ENCODE data around the gene EMID1. TPM values are rescaled to one million over a fixed set of nuclear protein-coding genes. Genes with fewer than 3 reads are reported as not detected.

The EMID1 gene
- total RNA-seq, 2 donors from 2014 or later: 0.14 TPM; not detected in 1

DNA sequence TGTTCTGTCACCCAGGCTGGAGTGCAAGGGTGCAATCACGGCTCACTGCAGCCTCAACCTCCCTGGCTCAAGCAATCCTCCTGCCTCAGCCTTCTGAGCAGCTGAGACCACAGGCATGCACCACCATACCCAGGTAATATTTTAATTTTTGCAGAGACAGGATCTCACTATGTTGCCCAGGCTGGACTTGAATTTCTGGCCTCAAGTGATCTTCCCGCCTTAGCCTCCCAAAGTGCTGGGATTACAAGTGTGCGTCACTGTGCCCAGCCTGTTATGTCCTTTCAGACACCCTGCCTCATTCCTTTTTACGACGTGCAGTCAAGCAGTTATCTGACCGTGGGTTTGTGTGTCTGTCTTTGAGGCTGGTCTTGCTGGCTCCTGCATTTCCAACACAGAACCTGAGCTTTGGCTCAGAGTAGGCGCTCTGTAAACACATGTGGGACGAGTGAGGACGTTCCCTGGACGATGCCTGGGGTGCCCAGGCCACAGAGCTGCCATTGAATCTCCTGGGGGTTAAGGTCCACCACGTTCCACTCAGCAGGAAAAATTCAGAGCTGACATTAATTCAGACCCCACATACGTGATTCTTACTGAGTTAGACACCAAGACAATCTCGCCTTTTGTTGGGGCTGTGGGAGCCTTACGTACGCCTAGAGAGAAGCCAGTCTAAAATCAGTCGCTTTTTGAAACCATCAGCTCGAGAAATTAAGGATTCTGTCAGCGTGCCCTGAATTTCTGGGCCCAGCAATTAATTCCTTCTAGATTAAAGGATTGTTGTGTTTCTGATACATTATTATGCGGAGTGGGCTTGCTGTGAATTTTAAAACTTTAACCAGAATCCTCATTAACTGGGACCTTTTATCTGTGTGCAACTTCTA, 21.5 kb upstream of the EMID1 start:
- no peaks in the 10 kb centered on the region for H3K9me3 Mint-ChIP-seq
- no peaks in the 10 kb centered on the region for H3K36me3 Mint-ChIP-seq (ENCODE audit: insufficient read depth in 2 of 2)
- DNase-seq (no peak), ATAC-seq (replicated peaks in 1 of 2) (no peak)
- no peaks in the 10 kb centered on the region for H3K4me1 Mint-ChIP-seq (ENCODE audit: low read depth)
- H3K27ac Mint-ChIP-seq: no peak overlapping the region
- no peaks in the 10 kb centered on the region for H3K27me3 Mint-ChIP-seq (ENCODE audit: low read depth)
- H3K4me3 Mint-ChIP-seq: no peak overlapping the region

DNA sequence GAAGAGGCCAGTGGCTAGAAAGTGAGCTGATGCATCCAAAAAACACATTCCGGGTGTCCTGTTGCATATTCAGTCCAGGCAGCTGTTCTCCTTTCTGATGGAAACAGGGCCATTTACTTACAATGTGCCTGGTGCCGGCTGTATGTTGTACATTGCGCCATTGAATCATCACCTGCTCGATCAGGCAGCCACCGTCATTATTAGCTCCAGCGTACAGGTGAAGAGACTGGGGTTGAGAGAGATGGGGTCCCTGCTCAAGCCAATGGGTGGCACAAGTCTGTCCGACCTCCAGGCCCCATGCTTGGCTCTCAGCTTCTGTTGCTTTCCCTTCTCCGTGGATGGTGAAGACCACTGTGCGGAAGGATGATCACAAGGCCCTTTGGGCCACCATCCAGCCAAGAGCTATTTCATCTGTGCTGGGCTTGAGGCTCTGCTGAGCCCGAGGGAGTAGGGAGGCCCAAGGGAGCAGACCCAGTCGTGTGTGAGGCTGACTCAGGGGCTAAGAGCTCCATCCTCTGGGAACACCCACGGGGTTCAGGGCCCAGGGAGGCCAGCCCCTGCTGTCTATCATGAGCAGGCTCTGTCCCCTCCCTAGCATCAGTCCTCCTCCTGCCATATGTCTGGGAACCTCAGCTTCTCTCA, 20.7 kb upstream of the EMID1 start:
- no peaks in the 10 kb centered on the region for H3K36me3 Mint-ChIP-seq (ENCODE audit: insufficient read depth in 2 of 2)
- no peak for ATAC-seq (replicated peaks in 1 of 2)
- DNase-seq: no peak
- H3K27ac Mint-ChIP-seq: no peak overlapping the region
- H3K9me3 Mint-ChIP-seq: no peaks in the 10 kb centered on the region
- no peak overlapping the region for H3K4me3 Mint-ChIP-seq
- peaks cover 3% of the 10 kb centered on the region for H3K27me3 Mint-ChIP-seq (ENCODE audit: low read depth)
- no peaks in the 10 kb centered on the region for H3K4me1 Mint-ChIP-seq (ENCODE audit: low read depth)

- DNase-seq (no peak), ATAC-seq (replicated peaks in 1 of 2) (no peak)
- Mint-ChIP-seq H3K36me3 (ENCODE audit: insufficient read depth in 2 of 2) (no peaks in the 10 kb centered on the region), H3K27me3 (ENCODE audit: low read depth) (peaks cover 8% of the 10 kb centered on the region), H3K9me3 (no peaks in the 10 kb centered on the region), H3K4me1 (ENCODE audit: low read depth) (no peaks in the 10 kb centered on the region), H3K4me3 (no peak overlapping the region), H3K27ac (no peak overlapping the region)
Measured at GRCh38 chr22:29186302-29186701, 19.4 kb upstream of the EMID1 start.

- ATAC-seq (replicated peaks in 1 of 2): no peak
- DNase-seq: no peak
- Mint-ChIP-seq H3K4me3 (no peak overlapping the region), H3K4me1 (ENCODE audit: low read depth) (no peaks in the 10 kb centered on the region), H3K36me3 (ENCODE audit: insufficient read depth in 2 of 2) (no peaks in the 10 kb centered on the region), H3K27me3 (ENCODE audit: low read depth) (peaks cover 8% of the 10 kb centered on the region), H3K9me3 (no peaks in the 10 kb centered on the region), H3K27ac (no peak overlapping the region)
Measured at GRCh38 chr22:29187831-29188230, 17.9 kb upstream of the EMID1 start.

DNA sequence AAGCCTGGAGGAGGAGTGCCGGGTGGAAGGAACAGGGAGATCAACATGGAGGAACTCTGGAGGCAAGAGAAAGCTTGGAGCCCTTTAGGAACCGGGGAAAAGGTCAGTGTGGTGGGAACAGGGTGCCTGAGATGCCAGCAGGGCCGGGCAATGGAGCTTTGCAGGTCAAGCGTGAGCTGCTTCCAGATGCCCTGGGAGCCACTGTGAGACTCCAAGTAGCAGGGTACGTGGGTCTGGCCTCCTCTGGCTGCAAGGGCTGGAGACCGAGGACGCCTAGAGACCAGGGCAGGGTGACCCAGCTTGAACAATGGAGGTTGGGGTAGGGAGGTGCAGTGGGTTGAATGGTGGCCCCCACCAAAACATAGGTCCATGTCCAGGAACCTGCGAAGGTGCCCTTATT, 15.6 kb upstream of the EMID1 start:
- Mint-ChIP-seq H3K36me3 (ENCODE audit: insufficient read depth in 2 of 2) (peaks cover 2% of the 10 kb centered on the region in 2 donors), H3K27ac (no peak overlapping the region), H3K27me3 (ENCODE audit: low read depth) (peaks cover 10% of the 10 kb centered on the region), H3K4me1 (ENCODE audit: low read depth) (no peaks in the 10 kb centered on the region), H3K9me3 (peaks cover 0 to 1% of the 10 kb centered on the region in 2 donors), H3K4me3 (no peak overlapping the region)
- no peak for ATAC-seq (replicated peaks in 1 of 2)
- no peak for DNase-seq

- Mint-ChIP-seq H3K27ac (no peak overlapping the region), H3K4me1 (ENCODE audit: low read depth) (no peaks in the 10 kb centered on the region), H3K36me3 (ENCODE audit: insufficient read depth in 2 of 2) (peaks cover 2 to 3% of the 10 kb centered on the region in 2 donors), H3K27me3 (ENCODE audit: low read depth) (peaks cover 13% of the 10 kb centered on the region), H3K9me3 (peaks cover 0 to 1% of the 10 kb centered on the region in 2 donors), H3K4me3 (no peak overlapping the region)
- DNase-seq (no peak), ATAC-seq (replicated peaks in 1 of 2) (no peak)
Measured at GRCh38 chr22:29190918-29191317, 14.8 kb upstream of the EMID1 start.

DNA sequence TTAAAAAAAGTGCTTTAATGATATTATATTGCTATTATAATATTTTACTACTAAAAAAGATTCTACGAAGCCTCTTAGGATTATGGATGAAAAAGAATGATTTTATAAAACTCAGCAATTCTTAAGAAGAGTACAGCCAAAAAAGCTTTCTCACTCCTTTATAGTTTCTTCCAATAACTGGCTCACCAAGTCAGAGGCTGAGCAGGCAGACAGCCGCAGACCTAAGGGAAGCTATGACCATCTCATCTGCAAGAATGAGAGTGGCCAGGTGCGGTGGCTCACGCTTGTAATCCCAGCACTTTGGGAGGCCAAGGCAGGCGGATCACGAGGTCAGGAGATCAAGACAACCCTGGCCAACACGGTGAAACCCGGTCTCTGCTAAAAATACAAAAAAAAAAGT, 12.7 kb upstream of the EMID1 start:
- Mint-ChIP-seq H3K9me3 (peaks cover 0 to 1% of the 10 kb centered on the region in 2 donors), H3K27me3 (ENCODE audit: low read depth) (peaks cover 18% of the 10 kb centered on the region), H3K4me1 (ENCODE audit: low read depth) (no peaks in the 10 kb centered on the region), H3K36me3 (ENCODE audit: insufficient read depth in 2 of 2) (peaks cover 2 to 3% of the 10 kb centered on the region in 2 donors), H3K27ac (no peak overlapping the region), H3K4me3 (no peak overlapping the region)
- ATAC-seq (replicated peaks in 1 of 2) (no peak), DNase-seq (no peak)

DNA sequence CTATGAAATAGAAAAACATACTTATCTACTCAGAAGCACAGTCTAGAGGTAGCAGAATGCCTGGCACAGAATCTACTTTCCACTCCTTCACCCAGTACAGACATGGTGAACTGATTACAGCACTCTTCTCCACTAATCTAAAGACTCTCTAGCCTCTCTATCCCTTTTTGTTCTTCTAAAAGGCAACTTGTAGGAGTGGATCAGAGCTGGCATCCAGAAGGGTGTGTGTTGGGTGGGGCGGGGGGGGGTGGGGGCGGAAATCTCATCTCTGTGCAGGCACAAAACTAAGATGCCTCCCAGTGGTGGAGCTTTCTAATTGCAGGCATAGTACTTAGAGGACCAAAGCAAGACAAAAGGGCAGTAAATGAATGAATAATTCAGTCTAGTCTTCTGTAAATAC, 11.5 kb upstream of the EMID1 start:
- Mint-ChIP-seq H3K4me1 (ENCODE audit: low read depth) (no peaks in the 10 kb centered on the region), H3K27ac (no peak overlapping the region), H3K27me3 (ENCODE audit: low read depth) (peaks cover 21% of the 10 kb centered on the region), H3K4me3 (no peak overlapping the region), H3K9me3 (peaks cover 0 to 1% of the 10 kb centered on the region in 2 donors), H3K36me3 (ENCODE audit: insufficient read depth in 2 of 2) (peaks cover 2 to 3% of the 10 kb centered on the region in 2 donors)
- ATAC-seq (replicated peaks in 1 of 2) (no peak), DNase-seq (no peak)

DNA sequence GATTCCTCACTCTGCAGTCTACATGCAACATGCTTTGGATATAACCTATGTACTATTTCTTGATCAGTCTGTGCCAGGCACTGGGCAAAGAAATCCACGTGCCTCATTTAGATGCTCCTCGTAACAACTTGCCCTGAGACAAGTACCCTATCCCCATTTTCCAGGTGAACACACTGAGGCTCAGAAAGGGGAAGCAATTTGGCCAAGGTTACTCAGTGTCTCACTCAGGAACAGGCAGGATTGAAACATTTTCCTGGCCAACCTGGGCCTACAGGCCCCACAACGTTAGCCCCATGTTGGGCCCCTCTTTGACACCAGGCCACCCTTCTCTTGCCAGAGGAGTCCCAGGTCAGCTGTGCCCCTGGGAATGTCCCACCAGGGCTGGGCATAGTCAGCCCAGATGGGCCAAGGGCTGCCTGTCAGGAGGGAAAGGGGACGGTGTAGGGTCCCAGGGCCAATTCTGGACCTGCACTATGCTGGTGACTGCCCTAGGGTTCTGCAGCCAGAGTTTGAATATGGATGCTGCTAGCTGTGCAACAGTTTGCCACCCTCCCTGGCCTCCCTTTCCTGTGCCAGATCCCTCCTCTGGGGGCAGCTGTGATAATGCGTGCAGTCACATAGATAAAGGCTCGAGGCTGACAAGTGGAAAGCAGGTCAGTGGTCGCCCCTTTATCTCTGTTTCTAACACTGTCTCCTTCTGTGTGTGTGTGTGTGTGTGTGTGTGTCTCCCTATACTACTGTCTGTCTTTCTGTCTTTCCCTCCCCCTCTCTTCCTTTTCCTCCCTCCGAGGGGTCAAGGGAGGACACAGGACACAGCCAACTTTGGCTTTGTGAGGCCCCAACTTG, 10.4 kb upstream of the EMID1 start:
- Mint-ChIP-seq H3K27me3 (ENCODE audit: low read depth) (peaks cover 23% of the 10 kb centered on the region), H3K36me3 (ENCODE audit: insufficient read depth in 2 of 2) (peaks cover 2 to 3% of the 10 kb centered on the region in 2 donors), H3K4me1 (ENCODE audit: low read depth) (no peaks in the 10 kb centered on the region), H3K4me3 (no peak overlapping the region), H3K9me3 (peaks cover 0 to 1% of the 10 kb centered on the region in 2 donors), H3K27ac (no peak overlapping the region)
- no peak for DNase-seq
- no peak for ATAC-seq (replicated peaks in 1 of 2)

GRCh38 chr22:29195964-29196666, 9.6 kb upstream of the EMID1 start:
- Mint-ChIP-seq H3K4me1 (ENCODE audit: low read depth) (no peaks in the 10 kb centered on the region), H3K36me3 (ENCODE audit: insufficient read depth in 2 of 2) (peaks cover 2 to 3% of the 10 kb centered on the region in 2 donors), H3K27me3 (ENCODE audit: low read depth) (peaks cover 29% of the 10 kb centered on the region), H3K27ac (no peak overlapping the region), H3K4me3 (no peak overlapping the region), H3K9me3 (peaks cover 0 to 1% of the 10 kb centered on the region in 2 donors)
- ATAC-seq (replicated peaks in 1 of 2) (no peak), DNase-seq (no peak)

GRCh38 chr22:29197096-29197495, 8.6 kb upstream of the EMID1 start:
- no peak for DNase-seq
- Mint-ChIP-seq H3K9me3 (peaks cover 0 to 1% of the 10 kb centered on the region in 2 donors), H3K36me3 (ENCODE audit: insufficient read depth in 2 of 2) (peaks cover 2 to 3% of the 10 kb centered on the region in 2 donors), H3K27me3 (ENCODE audit: low read depth) (peaks cover 39% of the 10 kb centered on the region), H3K4me3 (no peak overlapping the region), H3K27ac (peak overlapping the region; percentile 35), H3K4me1 (ENCODE audit: low read depth) (peaks cover 5% of the 10 kb centered on the region)
- ATAC-seq (replicated peaks in 1 of 2): peak; percentile 18 to 35

GRCh38 chr22:29198240-29198639, 7.5 kb upstream of the EMID1 start:
- H3K4me1 Mint-ChIP-seq (ENCODE audit: low read depth): peaks cover 16% of the 10 kb centered on the region
- H3K4me3 Mint-ChIP-seq: no peak overlapping the region
- peaks cover 2 to 3% of the 10 kb centered on the region in 2 donors for H3K36me3 Mint-ChIP-seq (ENCODE audit: insufficient read depth in 2 of 2)
- peaks cover 39% of the 10 kb centered on the region for H3K27me3 Mint-ChIP-seq (ENCODE audit: low read depth)
- DNase-seq (no peak), ATAC-seq (replicated peaks in 1 of 2) (no peak)
- H3K9me3 Mint-ChIP-seq: peaks cover 0 to 1% of the 10 kb centered on the region in 2 donors
- no peak overlapping the region for H3K27ac Mint-ChIP-seq
